Neuronal stem cell (in vitro differentiated cells): ENCODE data around the gene ZNF154.

ENCODE experiments used
- DNase-seq: peaks from one replicate; pipeline ENCODE4 v3.0.0-alpha.2; 2013; ENCODE audit warnings: low spot score
- H2AFZ ChIP-seq: one replicate; pipeline ENCODE4 v1.6.1; 2013; ENCODE audit warnings: mild to moderate bottlenecking, low read length, inconsistent platforms
- H2AK5ac ChIP-seq: 2 replicates; pipeline ENCODE4 v1.6.1; 2013; ENCODE audit warnings: low read depth, mild to moderate bottlenecking, inconsistent platforms, low read length, moderate library complexity, mixed read lengths
- H2BK120ac ChIP-seq: 2 replicates; pipeline ENCODE4 v1.6.1; 2013; ENCODE audit warnings: low read depth, mild to moderate bottlenecking, inconsistent platforms, low read length, moderate library complexity, mixed read lengths
- H2BK12ac ChIP-seq: one replicate; pipeline ENCODE4 v1.6.1; 2013; ENCODE audit warnings: low read length, inconsistent platforms
- H2BK15ac ChIP-seq: 2 replicates; pipeline ENCODE4 v1.6.1; 2013; ENCODE audit warnings: mild to moderate bottlenecking, low read length, inconsistent platforms, mixed read lengths
- H2BK5ac ChIP-seq: one replicate; pipeline ENCODE4 v1.6.1; 2013; ENCODE audit warnings: inconsistent platforms, mild to moderate bottlenecking, low read length, moderate library complexity
- H3K14ac ChIP-seq: one replicate; pipeline ENCODE4 v1.6.1; 2013; ENCODE audit warnings: low read length, inconsistent platforms
- H3K18ac ChIP-seq: 2 replicates; pipeline ENCODE4 v1.6.1; 2013; ENCODE audit warnings: low read length, inconsistent platforms
- H3K23ac ChIP-seq: 2 replicates; pipeline ENCODE4 v1.6.1; 2013; ENCODE audit warnings: low read depth, mild to moderate bottlenecking, mixed read lengths, low read length, inconsistent platforms; ENCODE audit not compliant: poor library complexity
- H3K27ac ChIP-seq: replicated peaks from 3 replicates; pipeline ENCODE4 v1.5.1; 2013; ENCODE audit warnings: low read length, inconsistent platforms
- H3K27me3 ChIP-seq, 3 experiments: 2 replicates each; pipeline ENCODE4 v1.6.1; 2013; ENCODE audit warnings: low read length in 3 of 3, mild to moderate bottlenecking in 2 of 3, inconsistent platforms in 1 of 3, low read depth in 1 of 3, mixed read lengths in 1 of 3, moderate library complexity in 1 of 3; ENCODE audit not compliant: control insufficient read depth in 3 of 3, insufficient read depth in 3 of 3
- H3K36me3 ChIP-seq, 2 donors: replicated peaks in 1 of 2; 2 replicates each; pipeline ENCODE4 v1.6.1; 2013; ENCODE audit warnings: low read length in 2 of 2; ENCODE audit not compliant: control insufficient read depth in 2 of 2, insufficient read depth in 2 of 2
- H3K4ac ChIP-seq: 2 replicates; pipeline ENCODE4 v1.6.1; 2013; ENCODE audit warnings: inconsistent platforms, mild to moderate bottlenecking, low read length, moderate library complexity
- H3K4me1 ChIP-seq, 2 donors: 1 replicate in 1 of 2; 2 replicates in 1 of 2; pipeline ENCODE4 v1.6.1; 2013; ENCODE audit warnings: low read length in 2 of 2, low read depth in 1 of 2; ENCODE audit not compliant: control insufficient read depth in 2 of 2, insufficient read depth in 1 of 2
- H3K4me2 ChIP-seq: one replicate; pipeline ENCODE4 v1.6.1; 2013; ENCODE audit warnings: mild to moderate bottlenecking, low read length, inconsistent platforms; ENCODE audit not compliant: insufficient read depth, poor library complexity, severe bottlenecking
- H3K4me3 ChIP-seq, 2 donors: 2 replicates each; pipeline ENCODE4 v1.5.1; 2013; ENCODE audit warnings: low read length in 2 of 2, mild to moderate bottlenecking in 2 of 2, inconsistent platforms in 1 of 2, moderate library complexity in 1 of 2
- H3K79me1 ChIP-seq: one replicate; pipeline ENCODE4 v1.6.1; 2013; ENCODE audit warnings: low read depth, mild to moderate bottlenecking, inconsistent platforms, low read length, moderate library complexity
- H3K9ac ChIP-seq: one replicate; pipeline ENCODE4 v1.6.1; 2013; ENCODE audit warnings: mild to moderate bottlenecking, low read depth, low read length, inconsistent platforms; ENCODE audit not compliant: poor library complexity
- H3K9me3 ChIP-seq, 2 donors: replicated peaks in 1 of 2; 2 replicates each; pipeline versions ENCODE3 to v1.6.1; 2013; ENCODE audit warnings: low read length in 2 of 2, mild to moderate bottlenecking in 2 of 2, inconsistent platforms in 1 of 2, low read depth in 1 of 2, mixed read lengths in 1 of 2, moderate library complexity in 1 of 2; ENCODE audit not compliant: control insufficient read depth in 2 of 2, insufficient read depth in 1 of 2
- H4K8ac ChIP-seq: one replicate; pipeline ENCODE4 v1.6.1; 2013; ENCODE audit warnings: low read depth, mild to moderate bottlenecking, inconsistent platforms, low read length, moderate library complexity
- H4K91ac ChIP-seq: one replicate; pipeline ENCODE4 v1.6.1; 2013; ENCODE audit warnings: low read length, low read depth, mild to moderate bottlenecking, inconsistent platforms; ENCODE audit not compliant: poor library complexity
- WGBS, 2 donors: extraction: QIAGEN DNeasy Blood & Tissue Kit; methylation state at CpG; one replicate each; pipeline ENCODE4 v1.1.7; 2013; ENCODE audit warnings: missing lambda C conversion rate in 2 of 2, mixed read lengths in 1 of 2; ENCODE audit not compliant: insufficient read length in 2 of 2, insufficient replicate concordance in 1 of 2; ENCODE audit errors: extremely low coverage in 2 of 2; 5-methylcytosine and 5-hydroxymethylcytosine counted together

ZNF154 gene

DNA sequence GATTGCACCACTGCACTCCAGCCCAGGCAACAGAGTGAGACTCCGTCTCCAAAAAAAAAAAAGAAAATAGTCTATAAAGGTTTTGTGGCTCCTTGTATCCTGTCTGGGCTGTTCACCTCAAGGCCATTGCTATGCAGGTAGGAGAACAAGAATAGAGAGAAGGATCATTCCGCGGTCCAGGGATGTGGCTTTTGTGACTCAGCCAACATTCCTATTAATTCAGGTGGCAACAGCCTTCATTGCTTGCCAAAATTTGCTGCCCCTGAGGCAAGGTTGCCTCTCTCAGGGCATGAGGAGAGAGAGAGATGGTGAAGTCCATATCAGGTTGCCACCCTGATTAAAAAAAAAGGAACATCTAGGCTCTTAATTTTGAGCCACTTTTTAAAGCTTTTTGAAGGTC is 19.3 kb downstream of the ZNF154 start:
- DNase-seq = no peak
- no CpG with 5 or more reads among the region's 3 CpGs for WGBS, 2 donors
- Histone ChIP-seq H2BK12ac (no peak overlapping the region), H4K8ac (no peak overlapping the region), H3K23ac (no peak overlapping the region), H2AK5ac (no peak overlapping the region), H3K4me3 (no peak overlapping the region), H4K91ac (no peak overlapping the region), H3K4ac (no peak overlapping the region), H3K14ac (no peak overlapping the region), H2BK120ac (no peak overlapping the region), H3K9ac (no peak overlapping the region), H3K27ac (no peak overlapping the region), H3K18ac (no peak overlapping the region), H2BK15ac (no peak overlapping the region), H3K79me1 (peaks cover 9% of the 10 kb centered on the region), H3K9me3 (peaks cover 53 to 89% of the 10 kb centered on the region in 2 donors), H3K36me3 (peaks cover 53 to 76% of the 10 kb centered on the region in 2 donors), H3K4me1 (no peaks in the 10 kb centered on the region), H3K4me2 (no peak overlapping the region), H2BK5ac (no peak overlapping the region), H2AFZ (no peak overlapping the region), H3K27me3 (no peaks in the 10 kb centered on the region)

DNA sequence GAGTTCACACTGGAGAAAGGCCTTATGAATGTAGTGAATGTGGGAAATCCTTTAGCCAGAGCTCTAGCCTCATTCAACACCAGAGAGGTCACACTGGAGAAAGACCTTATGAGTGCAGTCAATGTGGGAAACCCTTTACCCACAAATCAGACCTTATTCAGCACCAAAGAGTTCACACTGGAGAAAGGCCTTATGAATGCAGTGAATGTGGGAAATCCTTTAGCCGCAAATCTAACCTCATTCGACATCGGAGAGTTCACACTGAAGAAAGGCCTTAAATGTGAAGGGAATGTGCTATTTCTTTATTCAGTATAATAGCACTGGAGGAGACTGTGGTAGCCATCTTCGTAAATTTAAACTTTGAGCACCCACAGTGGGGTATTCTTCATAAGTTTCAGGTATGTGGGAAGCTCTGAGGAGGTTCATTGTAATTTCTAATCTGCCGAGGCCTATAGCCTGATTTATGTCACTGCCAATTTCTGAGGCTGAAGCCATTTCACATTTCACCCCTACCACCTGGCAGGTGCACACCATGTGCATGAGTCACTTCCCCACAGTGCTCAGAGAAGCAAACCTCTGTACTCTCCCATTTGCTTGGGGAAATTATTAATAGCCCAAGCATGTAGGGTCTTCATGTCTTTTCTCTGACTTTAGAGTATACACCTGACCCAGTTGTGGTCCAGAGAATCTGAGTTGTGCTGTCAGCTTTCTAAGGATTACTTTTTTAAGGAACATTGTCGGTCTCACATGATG is 20.8 kb downstream of the ZNF154 start:
- Histone ChIP-seq H3K18ac (no peak overlapping the region), H2AK5ac (no peak overlapping the region), H3K4me1 (no peaks in the 10 kb centered on the region), H3K36me3 (peaks cover 65 to 92% of the 10 kb centered on the region in 2 donors), H3K27me3 (no peaks in the 10 kb centered on the region), H2BK120ac (no peak overlapping the region), H4K8ac (no peak overlapping the region), H3K9ac (no peak overlapping the region), H2BK15ac (no peak overlapping the region), H3K4me2 (no peak overlapping the region), H3K23ac (no peak overlapping the region), H2BK12ac (no peak overlapping the region), H2AFZ (no peak overlapping the region), H3K4ac (no peak overlapping the region), H3K4me3 (no peak overlapping the region), H3K79me1 (peaks cover 20% of the 10 kb centered on the region), H3K14ac (no peak overlapping the region), H3K9me3 (peaks cover 69 to 94% of the 10 kb centered on the region in 2 donors), H2BK5ac (no peak overlapping the region), H3K27ac (no peak overlapping the region), H4K91ac (no peak overlapping the region)
- DNase-seq = no peak
- WGBS, 2 donors = no CpG with 5 or more reads among the region's 6 CpGs

DNA sequence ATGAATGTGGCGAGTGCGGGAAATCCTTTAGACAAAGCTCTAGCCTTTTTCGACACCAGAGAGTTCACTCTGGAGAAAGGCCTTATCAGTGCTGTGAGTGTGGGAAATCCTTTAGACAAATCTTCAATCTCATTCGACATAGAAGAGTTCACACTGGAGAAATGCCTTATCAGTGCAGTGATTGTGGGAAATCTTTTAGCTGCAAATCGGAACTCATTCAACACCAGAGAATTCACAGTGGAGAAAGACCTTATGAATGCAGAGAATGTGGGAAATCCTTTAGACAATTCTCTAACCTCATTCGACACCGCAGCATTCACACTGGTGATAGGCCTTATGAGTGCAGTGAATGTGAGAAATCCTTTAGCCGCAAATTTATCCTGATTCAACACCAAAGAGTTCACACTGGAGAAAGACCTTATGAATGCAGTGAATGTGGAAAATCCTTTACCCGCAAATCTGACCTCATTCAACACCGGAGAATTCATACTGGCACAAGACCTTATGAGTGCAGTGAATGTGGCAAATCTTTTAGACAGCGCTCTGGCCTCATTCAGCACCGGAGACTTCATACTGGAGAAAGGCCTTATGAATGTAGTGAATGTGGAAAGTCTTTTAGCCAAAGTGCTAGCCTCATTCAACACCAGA is 21.5 kb downstream of the ZNF154 start:
- Histone ChIP-seq H2AK5ac (no peak overlapping the region), H2BK5ac (no peak overlapping the region), H3K14ac (no peak overlapping the region), H2BK120ac (no peak overlapping the region), H3K27ac (no peak overlapping the region), H3K4me3 (no peak overlapping the region), H3K9ac (no peak overlapping the region), H3K4ac (no peak overlapping the region), H3K9me3 (peaks cover 70 to 93% of the 10 kb centered on the region in 2 donors), H3K36me3 (peaks cover 62 to 91% of the 10 kb centered on the region in 2 donors), H3K4me2 (no peak overlapping the region), H2AFZ (no peak overlapping the region), H3K18ac (no peak overlapping the region), H2BK15ac (no peak overlapping the region), H4K8ac (no peak overlapping the region), H3K4me1 (peaks cover under 1 to 4% of the 10 kb centered on the region in 2 donors), H3K23ac (no peak overlapping the region), H2BK12ac (no peak overlapping the region), H4K91ac (no peak overlapping the region), H3K79me1 (peaks cover 25% of the 10 kb centered on the region), H3K27me3 (no peaks in the 10 kb centered on the region)
- no CpG with 5 or more reads among the region's 12 CpGs for WGBS, 2 donors
- no peak for DNase-seq

DNA sequence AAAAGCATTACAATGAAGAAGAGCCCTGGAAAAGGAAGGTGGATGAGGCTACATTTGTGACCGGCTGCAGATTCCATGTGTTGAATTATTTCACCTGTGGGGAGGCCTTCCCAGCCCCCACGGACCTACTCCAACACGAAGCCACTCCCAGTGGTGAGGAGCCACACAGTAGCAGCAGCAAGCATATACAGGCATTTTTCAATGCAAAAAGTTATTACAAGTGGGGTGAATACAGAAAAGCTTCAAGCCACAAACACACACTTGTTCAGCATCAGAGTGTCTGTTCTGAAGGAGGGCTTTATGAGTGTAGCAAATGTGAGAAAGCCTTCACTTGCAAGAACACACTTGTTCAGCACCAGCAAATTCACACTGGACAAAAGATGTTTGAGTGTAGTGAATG is 22.3 kb downstream of the ZNF154 start:
- Histone ChIP-seq H2BK15ac (no peak overlapping the region), H2AFZ (no peak overlapping the region), H2BK12ac (no peak overlapping the region), H4K8ac (no peak overlapping the region), H3K4me2 (no peak overlapping the region), H3K4me1 (peaks cover 2 to 5% of the 10 kb centered on the region in 2 donors), H3K27ac (no peak overlapping the region), H3K9me3 (peaks cover 70 to 88% of the 10 kb centered on the region in 2 donors), H3K4ac (no peak overlapping the region), H3K9ac (no peak overlapping the region), H3K4me3 (no peak overlapping the region), H3K23ac (no peak overlapping the region), H2BK5ac (no peak overlapping the region), H2AK5ac (no peak overlapping the region), H3K36me3 (peaks cover 62 to 88% of the 10 kb centered on the region in 2 donors), H3K18ac (no peak overlapping the region), H2BK120ac (no peak overlapping the region), H3K27me3 (no peaks in the 10 kb centered on the region), H4K91ac (no peak overlapping the region), H3K14ac (no peak overlapping the region), H3K79me1 (peaks cover 30% of the 10 kb centered on the region)
- WGBS, 2 donors = no CpG with 5 or more reads among the region's 3 CpGs
- DNase-seq = no peak
